Measurements from ENCODE around the gene APLN.

The APLN gene

DNA sequence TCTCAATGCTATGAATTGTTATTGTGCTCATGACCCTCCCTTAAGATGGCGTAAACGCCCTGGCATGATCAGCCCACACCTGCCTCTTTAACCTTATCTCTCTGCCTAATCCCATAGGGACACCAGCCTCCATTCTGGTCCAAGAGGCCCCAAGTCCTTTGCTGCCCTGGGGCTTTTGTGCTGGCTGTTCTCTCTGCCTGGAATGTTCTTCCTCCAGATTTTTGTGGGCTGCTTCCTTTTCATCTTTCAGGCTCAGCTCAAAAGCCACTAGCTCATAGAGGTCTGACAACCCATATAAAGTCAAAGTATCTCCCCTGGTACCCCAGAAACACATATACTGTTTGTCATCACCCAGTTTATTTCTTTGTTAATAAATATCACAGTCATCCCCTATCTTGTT is 42.4 kb downstream of the APLN start:
- TF ChIP-seq, protein P1, sequence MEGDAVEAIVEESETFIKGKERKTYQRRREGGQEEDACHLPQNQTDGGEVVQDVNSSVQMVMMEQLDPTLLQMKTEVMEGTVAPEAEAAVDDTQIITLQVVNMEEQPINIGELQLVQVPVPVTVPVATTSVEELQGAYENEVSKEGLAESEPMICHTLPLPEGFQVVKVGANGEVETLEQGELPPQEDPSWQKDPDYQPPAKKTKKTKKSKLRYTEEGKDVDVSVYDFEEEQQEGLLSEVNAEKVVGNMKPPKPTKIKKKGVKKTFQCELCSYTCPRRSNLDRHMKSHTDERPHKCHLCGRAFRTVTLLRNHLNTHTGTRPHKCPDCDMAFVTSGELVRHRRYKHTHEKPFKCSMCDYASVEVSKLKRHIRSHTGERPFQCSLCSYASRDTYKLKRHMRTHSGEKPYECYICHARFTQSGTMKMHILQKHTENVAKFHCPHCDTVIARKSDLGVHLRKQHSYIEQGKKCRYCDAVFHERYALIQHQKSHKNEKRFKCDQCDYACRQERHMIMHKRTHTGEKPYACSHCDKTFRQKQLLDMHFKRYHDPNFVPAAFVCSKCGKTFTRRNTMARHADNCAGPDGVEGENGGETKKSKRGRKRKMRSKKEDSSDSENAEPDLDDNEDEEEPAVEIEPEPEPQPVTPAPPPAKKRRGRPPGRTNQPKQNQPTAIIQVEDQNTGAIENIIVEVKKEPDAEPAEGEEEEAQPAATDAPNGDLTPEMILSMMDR (IDR thresholded peaks at IDR 0.05; ENCODE audit: borderline replicate concordance, insufficient read depth, low read depth, low read length): no peak
- H3K4me3 ChIP-seq (ENCODE audit: low read depth, low read length): no peak overlapping the region

- TF ChIP-seq, protein P1 (IDR thresholded peaks at IDR 0.05; ENCODE audit: borderline replicate concordance, insufficient read depth, low read depth, low read length): peak; percentile 28; the same call in 1 of the 2 replicates
- no peak overlapping the region for H3K4me3 ChIP-seq (ENCODE audit: low read depth, low read length)
These were observed 45.4 kb downstream of the APLN start for GRCh38 chrX:129609395-129609794.

GRCh38 chrX:129608496-129608895 is 46.3 kb downstream of the APLN start:
- TF ChIP-seq, protein P1 (IDR thresholded peaks at IDR 0.05; ENCODE audit: borderline replicate concordance, insufficient read depth, low read depth, low read length): no peak
- no peak overlapping the region for H3K4me3 ChIP-seq (ENCODE audit: low read depth, low read length)

DNA sequence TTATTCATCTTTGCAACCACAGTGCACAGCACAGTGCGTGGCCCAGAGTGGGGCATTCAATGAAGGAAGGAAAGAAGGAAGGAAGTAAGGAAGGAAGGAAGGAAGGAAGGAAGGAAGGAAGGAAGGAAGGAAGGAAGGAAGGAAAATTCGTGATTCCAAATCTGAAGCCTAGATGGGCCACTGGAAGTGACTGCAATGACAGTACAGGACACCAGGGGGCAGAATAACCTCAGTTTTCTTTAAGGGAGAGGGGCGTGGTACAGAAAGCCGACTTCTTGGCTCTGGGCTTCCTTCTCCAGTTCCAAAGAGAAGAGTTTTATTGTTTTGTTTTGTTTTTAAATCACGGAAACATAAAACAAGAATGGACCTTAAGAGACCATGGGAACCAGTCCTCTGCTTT is 47.8 kb downstream of the APLN start:
- no peak overlapping the region for H3K4me3 ChIP-seq (ENCODE audit: low read depth, low read length)
- TF ChIP-seq, protein P1 (IDR thresholded peaks at IDR 0.05; ENCODE audit: borderline replicate concordance, insufficient read depth, low read depth, low read length): peak; percentile 67

DNA sequence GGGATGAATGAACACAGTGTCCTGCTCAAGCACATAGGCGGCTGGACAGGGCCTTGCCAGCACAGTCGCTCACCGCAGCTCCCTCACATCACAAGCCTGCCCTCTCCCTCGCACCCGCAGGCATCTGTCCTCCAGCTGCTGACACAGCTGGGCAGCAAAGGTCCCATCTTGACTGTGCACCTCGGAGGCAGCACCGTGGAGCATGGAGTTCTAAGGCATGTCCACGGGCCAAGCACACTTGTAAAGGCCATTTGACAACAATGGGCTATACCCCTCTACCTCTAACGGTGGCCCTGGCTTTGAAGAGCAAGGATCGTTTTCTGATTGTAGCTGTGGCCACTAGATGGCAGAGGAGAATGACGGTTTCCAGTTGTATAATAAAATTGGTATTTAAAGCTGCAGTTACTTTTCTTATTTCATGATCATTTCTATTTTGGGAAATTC is 53.8 kb downstream of the APLN start:
- TF ChIP-seq, protein P1 (IDR thresholded peaks at IDR 0.05; ENCODE audit: borderline replicate concordance, insufficient read depth, low read depth, low read length): peak; percentile 73
- H3K4me3 ChIP-seq (ENCODE audit: low read depth, low read length): no peak overlapping the region

DNA sequence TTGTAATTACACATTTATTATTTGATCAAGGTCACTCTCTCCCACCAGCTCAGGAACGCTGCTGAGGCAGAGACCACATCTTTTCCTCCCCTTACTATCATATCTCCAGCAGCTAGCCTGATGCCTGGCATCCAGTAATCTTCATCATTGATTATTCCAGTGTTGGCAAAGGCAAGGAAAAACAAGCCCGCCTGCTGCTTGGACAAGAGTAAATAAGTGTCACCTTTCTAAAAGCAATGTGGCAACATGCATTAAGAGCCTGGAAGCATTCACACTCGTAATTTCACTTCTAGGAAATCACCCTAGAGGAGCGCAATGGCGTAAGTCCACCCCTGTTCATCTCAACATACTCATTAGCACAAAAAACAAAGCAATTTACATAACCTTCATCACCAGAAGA is 54.8 kb downstream of the APLN start:
- no peak overlapping the region for H3K4me3 ChIP-seq (ENCODE audit: low read depth, low read length)
- TF ChIP-seq, protein P1 (IDR thresholded peaks at IDR 0.05; ENCODE audit: borderline replicate concordance, insufficient read depth, low read depth, low read length): no peak

- no peak overlapping the region for H3K4me3 ChIP-seq (ENCODE audit: low read depth, low read length)
- TF ChIP-seq, protein P1 (IDR thresholded peaks at IDR 0.05; ENCODE audit: borderline replicate concordance, insufficient read depth, low read depth, low read length): no peak
These were observed 55.3 kb downstream of the APLN start for GRCh38 chrX:129599499-129599898.

Data from GM12875 (cell line).